Ovary (tissue), 3 donors: ENCODE data around the gene HNF1B.

Experiments
- CTCF ChIP-seq, 3 donors: fragments of 450-650 bp in 2 of 3; fragments of 200-600 bp in 1 of 3; IDR thresholded peaks; one replicate each; pipeline versions ENCODE4 v1.5.1 to v1.8.0; 2016 to 2022; ENCODE audit warnings: antibody characterized with exemption in 3 of 3, mild to moderate bottlenecking in 1 of 3
- POLR2A ChIP-seq: fragments of 450-650 bp; IDR thresholded peaks from one replicate; pipeline ENCODE4 v1.6.1; 2017; ENCODE audit warnings: antibody characterized with exemption, mild to moderate bottlenecking, moderate library complexity
- donor health status: DM: no; HTN: no; CAD: no.

- TF ChIP-seq CTCF (IDR thresholded peaks at IDR 0.05): no peak
- no peak for TF ChIP-seq POLR2A
Measured at GRCh38 chr17:37648555-37648954, 96.3 kb downstream of the HNF1B start.
